GM12878 (cell line): ENCODE results near the gene PIP4K2B.
"Not testable (repeated sequence)": the region's sequence is repeated elsewhere in the genome, so short reads cannot be mapped to it uniquely, and the experiment has no call there.

ENCODE experiments used
- CHD1 ChIP-seq: IDR thresholded peaks from 2 replicates; pipeline ENCODE4 v1.6.1; 2012; ENCODE audit warnings: low read depth, low read length, improper control_type of control experiment
- CTCF ChIP-seq, 3 experiments: IDR thresholded peaks in 2 of 3; conservative IDR thresholded peaks in 1 of 3; 2 replicates each; pipeline ENCODE4 v1.5.1; 2011; ENCODE audit warnings: low read depth in 3 of 3, low read length in 3 of 3, mild to moderate bottlenecking in 3 of 3, control low read depth in 2 of 3, moderate library complexity in 2 of 3, inconsistent platforms in 1 of 3, mixed read lengths in 1 of 3; ENCODE audit not compliant: control insufficient read depth in 2 of 3, insufficient read depth in 1 of 3; ENCODE audit errors: extremely low read depth in 1 of 3
- EP300 ChIP-seq, 2 experiments: fragments of 150-350 bp in 1 of 2; IDR thresholded peaks; 2 replicates each; pipeline ENCODE4 v1.6.1; 2011 to 2012; ENCODE audit warnings: low read depth in 2 of 2, low read length in 2 of 2, borderline replicate concordance in 1 of 2, improper control_type of control experiment in 1 of 2, inconsistent platforms in 1 of 2; ENCODE audit not compliant: control insufficient read depth in 1 of 2
- NKRF ChIP-seq: fragments of 450-650 bp; conservative IDR thresholded peaks from 2 replicates; pipeline ENCODE4 v1.6.1; 2017; ENCODE audit warnings: mild to moderate bottlenecking, moderate library complexity
- NR2C1 ChIP-seq: fragments of 450-650 bp; IDR thresholded peaks from 2 replicates; pipeline ENCODE4 v1.6.1; 2017; ENCODE audit warnings: antibody characterized with exemption, mild to moderate bottlenecking, moderate library complexity
- POLR2AphosphoS5 ChIP-seq: IDR thresholded peaks from 2 replicates; pipeline ENCODE4 v1.6.1; 2011; ENCODE audit warnings: mild to moderate bottlenecking, low read length, inconsistent platforms
- RCOR1 ChIP-seq: conservative IDR thresholded peaks from 2 replicates; pipeline ENCODE4 v1.6.1; 2012; ENCODE audit warnings: low read depth, low read length, improper control_type of control experiment
- RFX5 ChIP-seq: IDR thresholded peaks from 2 replicates; pipeline ENCODE4 v1.6.1; 2011; ENCODE audit warnings: low read depth, low read length, improper control_type of control experiment
- SUPT20H ChIP-seq: IDR thresholded peaks from 2 replicates; pipeline ENCODE4 v1.6.1; 2011; ENCODE audit warnings: low read depth, mild to moderate bottlenecking, low read length, moderate library complexity, borderline replicate concordance; ENCODE audit not compliant: control insufficient read depth
- USF2 ChIP-seq: IDR thresholded peaks from 2 replicates; pipeline ENCODE4 v1.6.1; 2011; ENCODE audit warnings: low read depth, low read length, improper control_type of control experiment, borderline replicate concordance

- TF ChIP-seq NKRF; USF2; CHD1; SUPT20H; POLR2AphosphoS5; EP300 (IDR thresholded peaks at IDR 0.05; ENCODE audit: borderline replicate concordance in 1 of 2, control insufficient read depth in 1 of 2, low read depth in 2 of 2, low read length in 2 of 2); CTCF (IDR thresholded peaks at IDR 0.05 in 2 of 3, conservative IDR thresholded peaks at IDR 0.05 in 1 of 3; ENCODE audit: control insufficient read depth in 2 of 3, extremely low read depth in 1 of 3, insufficient read depth in 1 of 3, low read depth in 3 of 3, low read length in 3 of 3); RCOR1; RFX5; NR2C1: not testable (repeated sequence)
Observed at GRCh38 chr17:38787999-38788398, 11.4 kb downstream of the PIP4K2B start.
